GM19193 (cell line): ENCODE measurements around the gene ANAPC2.

Source experiments
- POLR2A ChIP-seq: IDR thresholded peaks from 4 replicates; pipeline ENCODE4 v1.6.1; 2011; ENCODE audit not compliant: insufficient read depth, insufficient read length; ENCODE audit errors: extremely low read depth

Gene ANAPC2

GRCh38 chr9:137147793-137148160 lies 40.6 kb downstream of the ANAPC2 start:
- TF ChIP-seq POLR2A = no peak

- no peak for TF ChIP-seq POLR2A
These were observed 41.1 kb downstream of the ANAPC2 start for GRCh38 chr9:137147091-137147792.

DNA sequence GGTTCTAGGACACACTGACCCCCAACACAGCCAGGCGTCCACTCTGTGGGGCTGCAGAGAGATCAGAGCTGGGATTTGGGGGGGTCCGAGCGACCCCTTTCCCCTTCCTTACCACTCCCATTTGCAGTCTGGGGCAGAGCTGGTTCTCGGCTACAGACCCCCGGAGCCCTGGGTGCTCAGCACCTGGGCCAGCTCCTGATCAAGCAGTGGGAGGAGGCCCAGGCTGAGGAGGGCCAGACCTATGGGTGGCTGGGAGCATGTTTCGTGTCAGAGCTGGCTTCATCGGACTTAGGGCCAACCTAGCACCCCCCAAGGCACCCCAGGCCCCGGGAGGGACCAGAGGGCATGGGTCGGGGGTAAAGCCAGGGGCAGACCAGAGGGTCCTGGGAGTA lies 41.8 kb downstream of the ANAPC2 start:
- TF ChIP-seq POLR2A = no peak

- TF ChIP-seq POLR2A = no peak
These were observed 42.4 kb downstream of the ANAPC2 start for GRCh38 chr9:137145731-137146526.

GRCh38 chr9:137143459-137143858 lies 44.9 kb downstream of the ANAPC2 start:
- no peak for TF ChIP-seq POLR2A

DNA sequence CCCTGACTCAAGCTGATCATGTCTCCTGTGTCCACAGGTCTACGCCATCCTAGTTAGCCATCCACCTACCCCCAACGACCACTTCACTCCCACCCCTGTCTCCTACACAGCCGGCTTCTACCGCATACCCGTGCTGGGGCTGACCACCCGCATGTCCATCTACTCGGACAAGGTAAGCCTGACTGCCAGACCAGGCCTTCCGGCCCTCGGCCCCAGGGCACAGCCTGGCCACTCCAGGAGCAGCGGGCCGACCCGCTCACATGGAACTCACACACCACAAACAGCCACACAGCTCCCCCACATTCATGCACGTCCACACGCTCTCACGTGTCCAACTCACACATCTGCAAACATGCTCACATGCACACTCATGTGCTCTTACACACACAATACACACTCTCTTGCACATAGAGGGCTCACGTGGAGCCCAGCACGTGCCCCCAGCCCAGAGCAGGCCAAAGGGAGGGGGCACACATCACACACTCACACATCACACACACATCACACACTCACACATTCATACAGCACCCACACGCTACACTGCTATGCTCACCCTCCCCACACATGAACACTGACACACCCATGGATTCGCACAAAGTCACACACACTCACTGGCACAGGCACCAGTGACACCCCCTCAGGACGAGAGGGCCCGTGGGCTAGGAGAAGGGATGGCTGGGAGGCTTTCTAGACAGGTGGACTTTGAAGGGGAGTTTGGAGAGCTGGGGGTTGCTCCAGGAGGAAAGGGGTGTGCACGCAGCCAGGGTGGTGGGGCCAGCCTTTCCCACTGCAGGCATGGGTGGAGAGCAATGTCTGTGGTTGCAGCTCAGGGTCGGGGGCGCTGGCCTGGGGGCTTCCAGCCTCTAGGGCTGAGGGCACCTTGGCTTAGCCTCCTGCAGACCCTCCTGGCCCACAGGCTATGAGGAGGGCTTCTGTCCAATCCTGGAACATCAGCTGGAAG lies 46.1 kb downstream of the ANAPC2 start:
- no peak for TF ChIP-seq POLR2A

DNA sequence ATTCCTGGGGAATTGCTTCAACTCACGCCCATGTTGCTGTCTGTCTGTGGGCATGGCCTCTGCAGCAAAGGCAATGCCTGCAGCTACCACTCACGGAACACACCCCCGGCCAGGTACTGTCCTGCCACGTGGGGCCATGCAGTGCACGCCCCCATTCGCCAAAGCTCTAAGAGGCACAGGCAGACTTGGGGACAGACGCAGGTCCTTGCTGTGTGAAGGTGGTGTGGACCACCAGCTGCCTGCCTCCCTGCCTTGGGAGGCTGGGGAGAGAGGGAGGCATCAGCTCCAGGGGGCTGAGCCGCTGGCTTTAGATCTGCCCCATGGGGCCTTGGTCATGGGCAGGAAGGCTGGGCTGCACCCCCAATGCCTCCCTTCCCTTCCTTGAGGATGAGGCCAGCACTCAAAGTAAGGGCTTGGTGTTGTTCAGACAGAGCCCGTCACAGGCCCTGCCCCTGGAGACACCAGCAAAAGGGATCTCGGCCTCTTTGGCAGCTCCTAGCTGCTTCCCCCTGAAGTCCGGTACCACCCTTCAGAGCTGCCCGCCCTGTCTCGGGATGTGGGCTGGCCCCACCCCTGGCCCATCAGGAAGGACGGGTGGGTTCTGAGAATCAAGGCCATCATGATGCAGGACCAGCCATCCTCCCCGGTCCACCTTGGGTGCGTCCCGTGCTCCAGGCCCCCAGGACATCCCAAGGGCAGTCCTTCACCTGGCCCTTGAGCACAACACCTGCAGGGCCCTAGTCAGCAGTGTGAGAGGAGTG lies 47.1 kb downstream of the ANAPC2 start:
- no peak for TF ChIP-seq POLR2A

DNA sequence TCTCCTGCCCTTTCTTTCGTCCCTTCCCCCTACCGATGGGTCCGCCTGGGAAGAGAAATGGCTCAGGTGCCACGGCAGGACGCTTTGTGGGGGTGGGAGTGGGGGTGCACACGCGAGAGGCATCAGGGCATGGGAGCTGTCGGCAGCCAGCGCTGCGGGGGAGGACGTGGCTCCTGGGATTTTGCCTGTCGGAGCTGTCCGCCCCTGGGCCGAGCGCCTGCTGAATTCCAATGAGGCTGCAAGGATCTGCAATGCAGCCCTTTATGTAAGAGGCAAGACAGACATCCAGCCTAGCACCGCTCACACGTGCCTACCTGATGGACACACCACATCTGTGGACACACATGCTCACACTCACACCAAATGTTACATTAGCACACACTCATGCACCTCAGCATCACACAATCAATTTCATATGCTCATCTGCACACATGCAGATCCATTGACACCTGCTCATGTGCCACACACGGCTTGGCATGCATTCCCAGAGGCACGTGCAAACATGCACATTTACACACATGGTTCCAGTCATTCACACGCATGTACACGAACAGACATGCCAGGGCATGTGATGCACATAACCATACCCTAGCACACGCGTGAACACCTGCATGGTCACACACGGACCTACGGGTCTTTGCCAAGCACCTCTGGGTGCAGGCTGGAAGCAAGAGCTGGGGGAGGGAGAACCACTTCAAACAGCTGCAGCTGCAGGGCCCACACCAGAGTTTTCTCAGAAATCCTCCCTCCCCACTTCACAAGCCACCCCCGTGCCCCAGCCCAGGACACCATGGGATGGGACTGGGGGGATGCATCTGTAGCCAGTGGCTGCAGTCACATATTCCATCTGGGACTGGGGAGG lies 48.0 kb downstream of the ANAPC2 start:
- TF ChIP-seq POLR2A = no peak

DNA sequence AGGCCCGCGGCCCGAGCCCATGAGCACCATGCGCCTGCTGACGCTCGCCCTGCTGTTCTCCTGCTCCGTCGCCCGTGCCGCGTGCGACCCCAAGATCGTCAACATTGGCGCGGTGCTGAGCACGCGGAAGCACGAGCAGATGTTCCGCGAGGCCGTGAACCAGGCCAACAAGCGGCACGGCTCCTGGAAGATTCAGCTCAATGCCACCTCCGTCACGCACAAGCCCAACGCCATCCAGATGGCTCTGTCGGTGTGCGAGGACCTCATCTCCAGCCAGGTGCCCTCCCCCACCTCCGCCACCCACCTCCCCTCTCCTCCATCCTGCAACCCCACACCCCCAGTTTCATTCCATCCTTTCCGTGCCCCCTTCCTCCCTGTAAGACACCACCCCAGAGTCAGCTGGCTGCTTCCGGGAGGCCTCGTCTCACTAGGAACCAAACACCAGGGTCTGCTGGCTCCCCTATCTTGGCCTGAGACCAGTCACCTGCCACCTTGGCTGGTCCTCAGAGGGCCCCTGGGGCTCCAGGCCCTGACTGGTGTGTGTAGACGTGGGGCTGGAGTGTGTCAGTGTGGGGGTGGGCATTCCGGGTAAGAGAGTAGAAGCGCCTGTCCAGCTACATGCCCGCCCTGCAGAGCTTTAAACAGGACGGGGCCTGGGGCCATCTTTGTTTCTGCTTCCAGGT lies 48.8 kb downstream of the ANAPC2 start:
- no peak for TF ChIP-seq POLR2A

DNA sequence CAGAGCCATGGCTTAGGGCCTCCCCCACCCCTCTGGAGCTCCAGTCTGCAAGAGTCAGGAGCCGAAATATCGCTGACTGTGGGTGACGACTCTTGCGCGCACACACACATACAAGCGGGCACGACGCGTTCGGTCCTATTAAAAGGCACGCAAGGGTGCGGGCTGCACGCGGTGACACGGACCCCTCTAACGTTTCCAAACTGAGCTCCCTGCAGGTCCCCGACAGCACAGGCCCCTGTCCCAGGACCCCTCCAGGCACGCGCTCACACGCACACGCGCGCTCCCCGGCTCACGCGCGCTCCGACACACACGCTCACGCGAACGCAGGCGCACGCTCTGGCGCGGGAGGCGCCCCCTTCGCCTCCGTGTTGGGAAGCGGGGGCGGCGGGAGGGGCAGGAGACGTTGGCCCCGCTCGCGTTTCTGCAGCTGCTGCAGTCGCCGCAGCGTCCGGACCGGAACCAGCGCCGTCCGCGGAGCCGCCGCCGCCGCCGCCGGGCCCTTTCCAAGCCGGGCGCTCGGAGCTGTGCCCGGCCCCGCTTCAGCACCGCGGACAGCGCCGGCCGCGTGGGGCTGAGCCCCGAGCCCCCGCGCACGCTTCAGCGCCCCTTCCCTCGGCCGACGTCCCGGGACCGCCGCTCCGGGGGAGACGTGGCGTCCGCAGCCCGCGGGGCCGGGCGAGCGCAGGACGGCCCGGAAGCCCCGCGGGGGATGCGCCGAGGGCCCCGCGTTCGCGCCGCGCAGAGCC lies 49.5 kb downstream of the ANAPC2 start, which contains the start of gene GRIN1:
TSS of gene GRIN1 (plus strand) at position 433 of the 746 bp plus-strand sequence. CDS start 333 bp downstream, outside the sequence.
- no peak for TF ChIP-seq POLR2A

GRCh38 chr9:137138058-137138721 lies 50.2 kb downstream of the ANAPC2 start:
- TF ChIP-seq POLR2A = no peak

DNA sequence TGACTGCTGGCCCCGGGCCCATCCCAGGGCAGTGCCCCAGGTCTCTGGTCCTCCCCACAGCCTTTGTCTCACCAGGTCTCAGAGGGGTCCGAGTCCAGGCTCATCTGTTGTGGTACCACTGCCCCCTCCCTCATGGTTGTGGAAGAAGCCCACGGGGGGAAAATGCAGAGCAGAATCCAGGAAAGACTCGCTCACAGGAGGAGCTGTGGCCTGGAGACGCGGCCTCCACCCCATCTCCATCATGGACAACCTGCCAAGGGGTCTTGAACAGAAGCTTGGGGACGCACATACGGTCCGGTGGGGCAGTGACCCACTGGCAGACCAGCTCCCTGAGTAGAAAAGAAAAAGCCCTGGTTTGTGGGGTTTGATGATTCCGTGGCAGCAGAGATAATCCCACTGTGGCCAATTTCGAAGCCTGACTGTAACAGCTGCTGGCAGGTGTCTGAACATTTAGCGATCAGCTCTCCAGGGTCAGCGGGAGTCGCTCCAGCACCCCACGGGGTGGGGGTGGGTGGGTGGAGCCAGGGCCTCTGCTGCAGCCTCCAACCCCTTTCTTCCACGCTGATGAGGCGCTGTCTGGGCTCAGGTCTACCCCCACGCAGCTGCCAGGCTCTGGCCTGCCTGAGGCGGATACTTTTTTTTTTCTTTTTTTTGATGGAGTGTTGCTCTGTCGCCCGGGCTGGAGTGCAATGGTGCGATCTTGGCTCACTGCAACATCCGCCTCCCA lies 51.3 kb downstream of the ANAPC2 start:
- no peak for TF ChIP-seq POLR2A
